ENCODE results near the gene PRELID1.

PRELID1 gene

DNA sequence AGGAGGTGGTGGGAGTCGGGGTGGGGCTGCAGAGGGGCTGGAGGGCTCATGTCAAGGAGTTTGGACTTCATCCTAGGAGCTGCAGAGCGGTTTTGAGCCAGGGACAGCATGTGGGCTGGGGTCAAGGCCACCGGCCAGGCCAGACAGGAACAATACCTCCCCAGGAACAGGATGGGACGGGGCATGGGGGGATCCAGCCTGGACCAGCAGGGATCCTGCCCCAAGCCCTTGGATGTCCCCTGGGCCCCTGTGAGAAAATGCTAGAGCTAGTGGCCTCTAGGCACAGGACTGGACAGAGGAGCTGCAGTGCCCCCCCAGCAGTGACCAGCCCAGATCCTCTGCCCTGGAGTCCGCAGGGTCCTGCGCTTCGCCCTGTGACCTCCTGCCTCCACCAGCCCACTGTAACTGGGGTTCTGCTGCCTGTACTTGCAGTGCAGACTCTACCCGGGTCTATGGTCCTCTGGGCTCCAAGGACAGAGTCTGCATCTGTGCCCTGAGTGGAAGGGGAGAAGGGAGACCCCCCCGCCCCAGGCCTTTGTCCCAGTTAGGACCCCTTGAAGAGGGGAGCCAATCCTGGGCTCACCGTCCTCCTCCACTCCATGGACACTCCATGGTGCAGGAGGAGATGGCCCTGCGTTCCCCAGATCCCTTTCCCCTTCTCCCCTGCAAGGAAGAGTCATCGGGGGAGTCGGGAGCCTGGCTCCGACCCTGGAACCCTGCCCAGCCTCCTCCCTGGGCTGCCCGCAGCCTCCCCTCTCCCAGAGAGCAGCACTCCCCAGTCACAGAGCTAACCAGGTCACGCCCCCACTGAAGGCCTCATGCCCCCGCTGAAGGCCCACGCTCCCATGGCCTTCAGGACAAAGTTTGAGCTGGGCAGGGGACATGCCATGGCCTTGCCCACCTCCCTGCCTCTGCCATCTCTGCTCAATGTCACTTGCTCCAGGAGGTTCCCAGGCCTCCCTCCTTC, 11.1 kb downstream of the PRELID1 start:
- no peak for FAIRE-seq

DNA sequence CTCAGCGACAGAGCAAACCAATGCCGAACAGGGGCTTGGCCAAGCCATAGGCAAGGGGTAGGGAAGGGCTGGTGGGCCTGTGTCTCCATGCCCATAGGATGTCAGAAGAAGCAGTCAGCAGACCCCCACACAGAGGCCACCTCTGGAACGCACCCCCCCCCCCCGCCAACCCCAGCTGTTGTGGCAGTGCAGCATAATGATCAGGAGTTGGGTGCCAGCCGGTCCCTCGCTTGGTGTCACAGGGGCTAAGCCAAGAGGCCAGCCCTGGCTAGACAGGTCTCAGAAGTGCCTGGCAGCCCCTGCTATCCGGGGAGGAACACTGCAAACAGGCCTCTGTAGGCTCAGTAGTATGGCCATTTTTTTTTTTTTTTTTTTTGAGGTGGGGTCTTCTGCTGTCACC, 11.8 kb downstream of the PRELID1 start:
- no peak for FAIRE-seq

DNA sequence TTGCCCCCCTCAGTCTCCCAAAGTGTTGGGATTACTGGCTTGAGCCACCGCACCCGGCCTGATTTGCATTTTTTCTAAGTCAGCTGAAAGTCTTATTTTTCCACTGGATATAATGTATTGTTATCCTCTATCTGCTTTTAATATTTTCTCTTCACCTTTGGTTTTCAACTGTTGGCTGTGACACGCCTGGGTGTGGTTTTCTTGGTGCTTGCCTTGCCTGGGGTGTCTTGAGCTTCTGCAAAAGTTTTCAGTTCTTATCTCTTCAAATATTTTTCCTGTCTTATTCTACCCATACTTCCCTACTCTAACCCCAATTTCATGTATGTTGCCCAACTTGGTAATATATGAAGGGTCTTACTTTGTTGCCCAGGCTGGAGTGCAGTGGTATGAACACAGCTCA, 12.4 kb downstream of the PRELID1 start:
- no peak for FAIRE-seq

DNA sequence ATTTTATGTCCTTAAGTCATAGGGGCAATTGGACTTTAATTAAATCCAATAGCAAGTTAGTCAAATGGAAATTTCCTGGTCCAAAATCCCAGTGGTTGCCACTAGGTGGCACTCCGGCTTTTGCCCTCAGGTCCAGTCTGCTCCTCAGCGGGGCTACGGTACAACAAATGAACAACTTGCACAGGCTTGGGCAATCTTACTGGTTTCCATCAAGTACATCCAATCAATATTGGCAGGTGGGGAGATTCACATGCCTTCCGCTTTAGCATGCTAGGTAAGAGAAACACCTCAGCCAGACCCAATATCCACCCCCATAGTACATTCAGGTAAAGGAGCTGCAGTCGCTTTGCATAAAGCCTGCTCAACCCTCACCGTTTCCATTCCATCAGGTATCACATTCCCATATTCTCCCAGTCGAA, 14.4 kb downstream of the PRELID1 start:
- FAIRE-seq, result no peak

DNA sequence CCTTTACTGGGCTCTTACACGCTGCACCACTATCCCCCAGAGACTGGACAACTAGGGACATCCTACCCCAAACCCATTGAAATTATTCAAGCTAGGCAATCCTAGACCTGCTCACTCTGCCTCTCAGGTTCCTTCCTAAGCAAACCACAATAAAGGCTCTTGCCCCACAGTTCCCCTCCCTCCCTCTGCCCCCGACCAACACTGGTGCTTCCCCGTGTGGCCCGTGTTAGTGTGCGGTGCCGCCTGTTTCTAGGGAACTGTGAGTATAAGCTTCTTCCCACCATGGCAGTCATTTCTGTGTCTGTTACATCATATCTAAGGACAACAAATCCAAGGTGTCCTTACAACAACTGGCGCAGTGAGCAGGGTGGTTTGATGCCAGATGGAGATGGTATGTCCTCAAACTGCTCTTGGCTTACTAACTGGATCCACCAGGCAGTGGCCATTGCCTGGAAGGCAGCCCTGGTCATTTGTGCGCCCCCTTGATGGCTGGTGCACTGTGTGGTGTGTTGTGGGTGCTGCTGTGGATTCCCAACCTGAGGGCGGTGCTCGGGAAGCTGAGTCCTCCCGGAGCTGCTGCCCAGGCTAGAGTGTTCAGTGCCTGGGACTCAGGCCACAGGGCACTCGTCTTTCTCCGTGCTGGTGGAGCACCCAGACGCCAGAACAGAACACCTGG, 16.5 kb downstream of the PRELID1 start:
- no peak for FAIRE-seq

DNA sequence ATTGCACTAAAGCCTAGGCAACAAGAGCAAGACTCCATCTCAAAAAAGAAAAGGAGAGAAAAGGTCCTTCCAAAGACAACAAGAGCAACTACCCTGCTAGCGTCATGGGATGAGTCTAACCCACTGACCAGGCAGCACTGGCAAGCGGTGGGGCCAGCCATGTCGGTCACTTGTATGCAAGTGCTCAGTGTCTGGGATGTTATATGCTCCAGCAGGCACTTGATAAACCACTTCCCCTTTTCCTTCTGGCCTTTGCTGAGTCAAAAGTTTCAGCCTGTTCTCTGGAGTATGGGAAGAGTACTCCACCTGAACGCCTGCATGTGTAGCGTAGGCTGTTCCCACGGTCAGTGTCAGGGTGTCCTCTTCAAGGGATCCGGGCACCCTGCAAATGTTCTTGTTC, 17.3 kb downstream of the PRELID1 start:
- FAIRE-seq, result no peak

DNA sequence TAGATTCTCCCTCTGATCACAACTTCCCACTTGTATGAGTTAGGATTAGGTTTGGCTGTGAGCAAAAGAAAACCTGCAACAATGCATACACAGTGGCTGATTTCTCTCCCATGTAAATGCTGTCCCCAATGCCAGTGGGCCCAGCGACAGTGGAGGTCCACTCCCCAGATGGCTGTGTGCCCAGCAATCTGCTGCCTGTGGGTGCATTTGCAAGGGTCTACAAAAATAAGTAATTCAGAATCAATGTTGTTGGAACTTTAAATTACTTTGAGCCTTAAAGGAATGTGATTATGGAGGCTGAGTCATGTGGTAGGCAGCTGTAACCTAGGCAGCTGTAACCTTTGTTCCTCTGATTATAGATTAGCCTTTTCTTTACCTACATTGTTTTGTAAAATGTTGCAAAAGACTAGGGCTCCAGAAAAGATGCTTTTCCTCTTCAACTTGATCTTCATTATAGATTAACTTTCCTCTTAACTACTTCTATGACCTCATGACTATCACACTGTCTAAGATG, 22.3 kb downstream of the PRELID1 start:
- FAIRE-seq, result no peak

DNA sequence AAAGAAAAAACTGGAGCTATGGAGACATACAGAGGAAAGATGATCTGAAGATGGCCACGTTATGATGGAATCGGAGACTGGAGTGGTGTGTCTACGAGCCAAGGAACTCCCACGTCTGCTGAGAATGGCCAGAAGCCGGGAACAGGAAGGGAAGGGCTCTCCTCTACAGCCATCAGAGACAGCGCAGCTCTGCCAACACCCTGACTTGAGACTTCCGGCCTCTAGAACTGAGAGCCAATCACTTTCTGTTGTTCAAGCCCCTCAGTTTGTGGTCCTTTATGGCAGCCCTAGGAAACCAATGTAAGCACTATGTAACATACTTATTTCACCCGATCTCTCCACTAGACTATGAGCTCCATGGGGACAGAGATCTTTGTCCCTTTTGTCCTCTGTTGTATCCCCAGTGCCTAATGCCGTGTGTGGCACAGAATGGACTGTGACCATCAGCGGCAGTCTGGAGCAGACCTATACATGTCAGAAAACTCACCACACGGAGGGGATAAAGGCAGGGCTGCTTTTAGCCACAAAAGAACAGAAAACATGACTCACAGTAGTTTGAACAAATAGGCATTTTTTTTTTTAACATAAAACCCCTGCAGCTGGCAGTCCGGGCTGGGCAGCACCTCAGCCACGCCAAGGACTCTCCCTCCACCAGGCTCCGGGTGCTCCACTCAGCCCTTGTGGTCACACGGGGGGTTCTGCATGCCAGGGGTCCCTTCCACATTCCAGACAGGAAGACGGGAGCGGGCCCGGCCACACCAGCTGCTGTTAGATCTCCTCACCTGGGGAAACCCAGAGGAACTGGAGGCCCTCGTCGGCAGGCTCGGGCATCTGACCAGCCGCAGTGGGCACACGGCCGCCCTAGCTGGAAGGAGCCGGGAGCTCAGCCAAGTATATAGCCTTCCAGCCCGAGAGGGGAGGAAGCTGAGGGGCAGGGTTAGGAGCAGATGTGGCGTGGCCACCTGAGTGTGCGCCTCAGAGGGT, 24.2 kb downstream of the PRELID1 start:
- FAIRE-seq, result no peak

DNA sequence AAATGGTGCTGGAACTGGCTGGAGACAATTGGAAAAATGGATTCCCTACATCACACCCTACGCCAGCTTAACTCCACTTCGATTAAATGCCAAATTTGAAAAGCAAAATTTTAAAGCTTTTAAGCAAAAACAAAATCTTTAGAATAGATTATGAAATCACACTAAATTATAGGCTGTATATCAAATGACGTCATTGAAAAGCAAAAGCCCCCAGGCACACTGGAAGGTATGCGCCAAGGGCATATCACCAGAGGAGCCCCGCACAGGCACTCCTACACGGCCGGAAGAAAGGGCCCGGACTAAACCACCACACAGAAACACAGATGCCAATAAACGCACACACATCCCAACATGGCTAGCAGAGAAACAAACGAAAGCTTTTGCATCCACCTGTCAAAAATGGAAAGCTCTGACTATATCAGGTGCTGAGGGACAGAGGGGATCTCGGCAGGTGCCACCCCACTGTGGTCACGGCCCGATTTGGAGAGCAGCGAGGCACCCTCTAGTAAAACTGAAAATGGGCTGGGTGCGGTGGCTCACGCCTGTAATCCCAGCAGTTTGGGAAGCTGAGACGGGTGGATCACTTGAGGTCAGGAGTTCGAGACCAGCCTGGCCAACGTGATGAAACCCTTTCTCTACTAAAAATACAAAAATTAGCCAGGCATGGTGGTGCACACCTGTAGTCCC, 25.1 kb downstream of the PRELID1 start:
- FAIRE-seq, result no peak

DNA sequence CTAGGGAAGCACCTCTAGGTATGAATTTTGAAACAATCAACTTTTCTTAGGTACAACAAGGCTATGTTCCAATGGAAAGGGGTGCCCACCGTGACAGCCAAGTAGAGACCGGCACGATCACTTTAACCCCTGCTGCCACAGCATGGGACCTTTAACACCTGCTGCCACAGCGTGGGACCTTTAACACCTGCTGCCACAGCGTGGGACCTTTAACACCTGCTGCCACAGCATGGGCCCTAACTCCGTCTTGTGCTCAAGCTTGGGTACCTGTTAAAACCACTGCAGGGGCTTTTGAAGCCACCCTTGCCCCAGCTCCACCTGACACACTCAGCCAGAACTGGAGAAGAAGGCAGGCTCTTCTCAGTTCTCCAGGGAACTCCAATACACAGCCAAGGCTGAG, 26.3 kb downstream of the PRELID1 start:
- FAIRE-seq, result no peak

DNA sequence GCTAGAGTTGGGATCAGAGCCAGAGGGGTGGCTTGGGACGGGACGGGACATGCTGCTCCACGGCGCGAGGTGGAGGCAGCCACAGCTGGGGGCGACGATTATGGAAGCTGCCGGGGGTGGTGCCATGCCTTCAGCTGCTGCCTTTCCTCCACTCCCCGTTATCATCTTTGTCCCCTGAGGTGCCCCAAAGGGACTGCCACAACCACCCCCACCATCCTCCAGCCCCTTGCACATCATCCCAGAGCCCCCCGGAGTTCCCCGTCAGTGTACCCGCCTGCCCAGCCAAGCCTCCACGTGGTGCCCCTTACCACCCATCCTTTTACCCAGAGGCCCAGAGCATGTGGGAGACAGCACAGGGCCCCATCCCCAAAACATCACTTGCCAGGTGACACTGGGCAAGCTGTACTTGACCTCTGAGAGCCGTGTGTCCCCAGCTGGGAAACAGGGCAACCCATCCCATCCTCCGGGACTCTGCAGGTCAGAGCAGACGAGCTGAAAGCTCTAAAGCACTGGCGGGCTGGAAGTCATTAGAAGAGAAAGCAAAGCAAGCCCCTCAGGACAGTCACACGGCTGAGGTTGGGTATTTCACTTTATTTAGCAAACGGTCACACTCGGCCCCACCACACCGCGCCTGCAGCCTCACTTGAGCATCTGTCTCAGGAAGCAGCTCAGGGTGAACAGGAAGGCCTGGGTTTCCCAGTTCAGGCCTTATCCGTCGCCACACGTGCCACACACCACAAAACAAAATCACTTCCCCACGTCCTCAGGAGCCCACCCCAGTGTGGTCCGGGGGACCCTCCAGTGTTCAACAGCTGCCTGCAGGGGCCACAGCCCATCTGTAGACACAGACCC, 27.6 kb downstream of the PRELID1 start:
- no peak for FAIRE-seq

DNA sequence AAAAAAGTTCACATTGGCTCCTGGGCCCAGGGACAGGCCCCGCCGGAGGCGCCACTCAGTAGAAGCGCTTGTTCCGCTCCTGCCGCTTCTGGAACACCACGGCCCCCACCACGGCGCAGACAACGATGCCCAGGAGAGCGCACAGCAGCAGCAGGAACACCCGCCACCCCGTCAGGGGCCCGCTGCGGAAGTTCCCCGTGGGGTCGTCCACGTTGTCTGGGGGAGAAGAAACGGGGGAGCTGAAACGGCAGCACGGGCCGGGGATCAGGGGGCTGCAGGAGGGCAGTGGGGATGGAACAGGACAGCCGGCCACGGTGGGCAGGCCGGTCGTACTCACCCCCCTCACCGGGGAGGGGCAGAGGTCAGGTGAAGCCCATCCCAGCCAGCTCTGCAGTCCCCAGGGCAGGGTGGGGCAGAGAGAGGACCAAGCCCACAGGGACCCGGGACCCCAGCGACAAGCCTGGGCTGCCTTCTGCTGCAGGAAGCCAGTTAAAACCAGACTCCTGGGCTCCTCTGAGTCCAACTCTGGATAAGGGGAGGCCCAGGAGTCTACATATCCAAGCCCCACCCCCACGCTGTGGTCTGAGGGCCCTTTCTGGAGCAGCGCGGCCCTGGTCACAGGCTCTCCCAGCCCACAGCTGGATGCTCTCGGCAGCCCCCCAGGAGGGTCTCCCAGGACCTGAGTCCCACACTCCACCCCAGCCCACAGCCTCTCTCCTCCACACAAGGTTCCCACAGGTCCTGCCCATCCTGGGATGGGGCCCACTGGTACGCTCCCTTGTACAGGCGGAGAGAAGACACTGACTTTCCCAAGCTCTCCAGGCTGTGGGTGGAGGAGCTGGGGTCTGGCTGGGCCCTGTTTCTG, 28.7 kb downstream of the PRELID1 start:
- FAIRE-seq, result no peak

DNA sequence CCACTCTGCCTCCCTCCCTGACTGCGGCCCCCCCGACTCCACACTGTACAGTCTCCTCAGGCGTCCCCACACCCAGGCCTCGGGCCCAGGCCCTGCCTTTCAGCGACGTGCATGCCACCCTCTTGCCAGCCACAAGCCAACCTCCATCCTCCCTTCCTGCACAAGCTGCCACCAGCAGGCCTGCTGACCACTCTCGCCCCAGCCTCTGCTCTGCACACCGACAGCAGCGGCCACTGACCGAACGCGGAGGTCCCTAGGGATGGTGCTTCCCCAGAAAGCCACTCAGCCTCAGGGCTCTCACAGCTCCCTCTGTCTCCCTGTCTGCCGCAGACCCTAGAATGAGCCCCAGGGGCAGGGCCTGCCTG, 29.3 kb downstream of the PRELID1 start:
- FAIRE-seq, result no peak

DNA sequence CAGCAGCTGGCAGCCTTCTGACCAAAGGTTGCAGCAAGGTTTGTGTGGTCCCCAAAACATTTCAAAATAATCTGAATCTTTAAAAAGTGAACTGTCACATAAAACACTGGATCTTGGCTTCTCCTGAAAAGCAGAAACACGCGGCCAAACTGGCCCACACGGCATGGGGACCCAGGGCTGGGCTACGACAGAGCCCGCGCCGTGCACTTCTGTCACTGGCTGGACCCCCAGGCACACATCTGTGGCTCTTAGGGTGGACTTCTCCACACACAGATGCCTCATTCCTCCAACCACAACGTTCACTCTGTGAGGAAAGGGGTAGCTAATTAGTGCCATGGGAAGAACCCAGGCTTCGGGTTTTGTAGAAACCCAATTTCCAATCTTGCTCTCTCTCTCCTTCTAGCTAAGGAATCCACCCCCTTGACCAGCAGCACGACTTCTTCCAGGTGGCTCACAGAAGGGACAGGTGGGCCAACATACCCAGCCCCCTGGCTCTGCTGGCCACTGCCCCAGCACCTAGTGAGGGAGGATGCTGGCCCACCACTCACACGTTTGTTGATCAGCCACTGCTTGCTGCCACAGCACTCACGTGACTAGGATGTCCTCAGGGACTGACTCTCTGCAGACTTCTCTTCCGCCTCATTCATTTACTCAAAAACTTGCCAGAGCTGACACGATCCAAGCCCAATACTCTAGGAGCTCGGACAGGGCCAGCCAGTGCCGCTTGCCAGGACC, 30.0 kb downstream of the PRELID1 start:
- FAIRE-seq, result no peak

DNA sequence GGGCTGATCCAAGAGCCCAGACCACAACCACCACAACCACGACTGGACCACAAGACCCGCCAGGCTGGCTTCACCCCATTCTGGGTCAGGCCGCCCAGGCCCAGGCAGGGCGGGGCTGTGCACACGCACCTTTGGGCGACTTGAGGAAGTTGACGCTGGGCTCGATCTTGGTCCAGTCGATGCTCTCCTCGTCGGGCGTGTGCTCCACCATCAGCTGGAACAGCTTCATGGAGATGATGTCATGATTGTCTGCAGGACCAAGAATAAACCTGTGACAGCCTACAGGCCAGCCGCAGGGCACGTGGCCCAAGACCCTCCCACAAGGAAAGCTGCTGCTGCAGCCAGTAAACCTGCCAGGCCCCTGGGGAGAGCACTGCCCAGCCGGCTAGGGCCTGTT, 30.6 kb downstream of the PRELID1 start:
- FAIRE-seq, result no peak

DNA sequence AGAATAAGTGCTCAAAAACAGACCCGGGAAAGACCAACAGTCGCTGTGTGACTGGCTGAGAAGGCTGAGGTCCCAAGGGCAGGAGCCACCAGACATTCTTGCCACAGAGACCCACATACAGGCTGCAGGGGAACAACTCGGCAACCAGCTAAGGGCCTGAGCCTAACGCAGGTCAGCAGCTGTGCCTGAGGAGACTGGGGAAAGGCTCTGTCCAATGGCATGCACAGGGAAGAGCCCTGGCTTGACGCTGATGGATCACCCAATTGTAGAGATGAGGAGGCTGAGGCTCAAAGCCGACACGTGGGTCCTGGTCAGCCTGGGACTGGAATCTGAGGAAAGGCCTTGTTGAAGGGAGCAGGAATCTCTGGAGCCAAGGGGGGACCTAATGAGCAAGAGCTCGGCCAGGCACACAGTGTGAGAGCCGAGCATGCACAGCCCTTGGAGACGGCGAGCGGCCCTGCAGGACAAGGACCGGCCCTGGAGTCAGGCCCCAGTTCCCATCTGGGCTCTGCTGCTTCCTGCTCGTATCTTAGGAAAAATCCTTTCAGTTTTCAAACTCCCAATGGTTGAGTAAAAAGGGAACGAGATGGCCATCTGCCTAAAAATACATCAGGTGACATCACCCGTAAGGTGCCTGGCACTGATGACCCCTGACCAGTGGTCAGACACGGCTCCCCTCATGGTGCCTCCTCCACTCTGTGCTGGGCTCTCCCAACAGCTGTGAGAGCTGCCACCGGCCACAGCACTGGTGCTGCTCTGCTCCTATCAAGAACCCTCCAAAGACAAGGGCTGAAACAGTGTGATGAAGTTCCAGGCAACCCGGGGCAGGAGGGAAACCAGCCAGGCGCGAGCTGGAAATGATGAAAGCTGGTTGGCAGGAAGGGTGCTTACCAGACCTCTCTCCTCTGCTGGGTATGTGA, 31.4 kb downstream of the PRELID1 start:
- FAIRE-seq, result no peak

DNA sequence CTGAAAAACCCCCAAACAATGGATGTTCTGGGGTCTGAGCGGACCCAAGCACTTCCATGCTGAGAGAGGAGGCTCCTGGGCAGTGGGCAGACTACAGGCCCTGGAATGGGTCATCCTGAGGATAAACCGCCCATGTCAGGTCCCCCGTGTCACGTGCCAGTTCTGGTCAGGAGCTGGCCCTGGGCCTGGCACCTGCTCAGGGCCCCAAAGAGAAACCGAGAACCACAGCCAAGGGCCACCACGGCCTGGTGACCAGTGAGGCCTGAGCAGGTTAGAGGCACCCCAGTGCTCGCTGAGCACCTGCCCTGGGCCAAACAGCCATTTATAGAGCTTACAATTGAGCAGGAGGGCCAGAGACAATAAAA, 32.1 kb downstream of the PRELID1 start:
- FAIRE-seq, result no peak

DNA sequence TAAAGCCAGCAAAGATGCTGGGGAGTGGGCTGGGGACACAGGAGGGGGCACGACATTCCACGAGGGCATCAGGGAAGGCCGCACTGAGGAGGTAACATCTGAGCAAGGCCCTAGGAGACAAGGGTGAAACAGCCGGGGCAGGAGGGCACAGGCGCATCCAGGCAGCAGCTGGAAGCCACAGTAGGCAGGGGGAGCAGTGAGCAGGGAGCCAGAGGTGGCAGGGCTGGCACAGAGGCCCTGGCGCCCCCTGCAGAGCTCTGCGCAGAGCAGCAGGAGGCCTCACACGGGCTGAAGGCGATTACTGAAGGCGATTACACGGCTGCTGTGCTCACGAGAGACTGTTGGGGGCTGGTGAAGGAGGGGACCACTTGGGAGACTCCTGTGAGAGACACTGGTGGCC, 32.5 kb downstream of the PRELID1 start:
- no peak for FAIRE-seq

Data from islet of Langerhans (tissue), 1 donor.